T47D (cell line): ENCODE measurements around the gene LDHAL6A.

ENCODE experiments used
- DNase-seq, 2 experiments: peaks; one replicate each; pipeline versions ENCODE4 v3.0.0 to v3.0.0-alpha.2; 2011 to 2012; ENCODE audit warnings: low read depth in 1 of 2, low spot score in 1 of 2
- JUND ChIP-seq: IDR thresholded peaks from 2 replicates; pipeline ENCODE4 v1.6.1; 2012; ENCODE audit warnings: low read depth
- in situ Hi-C: cut with HindIII; loops from 2 replicates; pipeline ENCODE4 v1.10.0; 2016; ENCODE audit warnings: low sequenced_read_pairs, low pct_unique_long_range_greater_than_20kb

The LDHAL6A gene

GRCh38 chr11:18495271-18495670 lies 39.6 kb downstream of the LDHAL6A start:
- DNase-seq = no peak

GRCh38 chr11:18495703-18496102 lies 40.0 kb downstream of the LDHAL6A start:
- no peak for DNase-seq
- TF ChIP-seq JUND = no peak
- in situ Hi-C loops = no loop called here

More at GRCh38 chr11:18495271-18495670, 39.6 kb downstream of the LDHAL6A start:
- no peak for TF ChIP-seq JUND
- in situ Hi-C loops = no loop called here

- no peak for TF ChIP-seq JUND
- in situ Hi-C loops = no loop called here
- DNase-seq = no peak
Measured at GRCh38 chr11:18498039-18498438, 42.4 kb downstream of the LDHAL6A start.

GRCh38 chr11:18501629-18502028 lies 46.0 kb downstream of the LDHAL6A start:
- in situ Hi-C loops = no loop called here
- no peak for TF ChIP-seq JUND
- no peak for DNase-seq

- in situ Hi-C loops = no loop called here
- no peak for DNase-seq
- no peak for TF ChIP-seq JUND
Measured at GRCh38 chr11:18502352-18502751, 46.7 kb downstream of the LDHAL6A start.

- DNase-seq = no peak
- in situ Hi-C loops = no loop called here
- TF ChIP-seq JUND = no peak
Measured at GRCh38 chr11:18521122-18521521, 65.5 kb downstream of the LDHAL6A start.

- no peak for TF ChIP-seq JUND
- DNase-seq = peak in 1 of 2 experiments; percentile 7
- in situ Hi-C loops = no loop called here
Measured at GRCh38 chr11:18522388-18522787, 66.7 kb downstream of the LDHAL6A start.

GRCh38 chr11:18523084-18523483 lies 67.4 kb downstream of the LDHAL6A start:
- DNase-seq = no peak
- in situ Hi-C loops = no loop called here
- no peak for TF ChIP-seq JUND

- TF ChIP-seq JUND = no peak
- in situ Hi-C loops = no loop called here
- DNase-seq = no peak
Measured at GRCh38 chr11:18524248-18524647, 68.6 kb downstream of the LDHAL6A start.

GRCh38 chr11:18526130-18526520 lies 70.5 kb downstream of the LDHAL6A start:
- in situ Hi-C loops = no loop called here
- TF ChIP-seq JUND = no peak
- DNase-seq = no peak

- peak; percentile 74 to 92 for DNase-seq
- in situ Hi-C loops = no loop called here
- TF ChIP-seq JUND = no peak
Measured at GRCh38 chr11:18526521-18527296, 71.1 kb downstream of the LDHAL6A start, which contains the start of gene TSG101. TSS of gene TSG101 (minus strand) at chr11:18526942. CDS start at chr11:18526816, 126 bp downstream.

- no peak for TF ChIP-seq JUND
- peak in 1 of 2 experiments; percentile 1 for DNase-seq
- in situ Hi-C loops = no loop called here
Measured at GRCh38 chr11:18527512-18527911, 71.9 kb downstream of the LDHAL6A start.
